ENCODE data around the gene PRAC2.

DNA sequence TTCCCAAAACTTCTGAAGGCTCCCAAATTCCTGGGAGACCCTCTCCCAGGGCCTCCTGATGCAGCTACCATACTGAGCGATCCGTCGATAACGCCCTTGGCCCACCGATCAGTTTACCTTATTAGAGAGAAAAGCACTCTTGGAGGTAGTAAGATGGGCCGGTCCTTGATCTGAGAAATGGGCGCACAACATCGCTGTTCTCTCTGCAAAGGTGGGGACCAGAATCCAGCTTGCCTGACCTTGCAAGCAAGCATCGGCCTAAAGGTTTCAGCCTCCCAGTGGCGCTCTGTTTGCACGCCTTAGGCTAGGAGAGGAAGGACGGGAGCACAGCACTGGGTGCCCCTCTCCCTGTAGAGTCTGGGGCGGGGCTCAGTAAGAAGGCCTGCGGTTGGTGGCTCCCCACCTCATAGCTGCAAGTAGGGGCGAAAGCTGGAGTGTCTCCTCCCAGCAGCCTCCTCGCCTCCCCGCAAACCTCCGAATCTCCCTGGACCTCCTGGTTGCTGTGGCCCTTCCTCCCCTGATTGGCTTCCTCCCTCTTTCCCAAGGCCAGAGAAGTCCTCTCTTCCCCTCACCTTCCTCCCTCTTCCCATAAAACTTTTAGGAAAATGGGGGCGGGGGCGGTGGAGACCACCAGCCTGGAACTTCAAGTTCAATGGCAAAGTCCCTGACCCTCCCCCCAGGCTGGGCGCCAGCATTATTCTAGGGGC, 631 bp upstream of the PRAC2 start, which contains the start of gene PRAC1:
- TF ChIP-seq POLR2A (IDR thresholded peaks at IDR 0.05) (no peak), CTCF (IDR thresholded peaks at IDR 0.05) (no peak)
